ENCODE data around the gene TSPAN17. TPM values are rescaled to one million over a fixed set of nuclear protein-coding genes. Genes with fewer than 3 reads are reported as not detected.
"Not testable (repeated sequence)": the region's sequence is repeated elsewhere in the genome, so short reads cannot be mapped to it uniquely, and the experiment has no call there.

Gene TSPAN17
- total RNA-seq, 1 donor from 2014 or later = 14.7 TPM

GRCh38 chr5:176679365-176680225, 32.3 kb downstream of the TSPAN17 start:
- no peak for DNase-seq (ENCODE audit: low spot score)

GRCh38 chr5:176680226-176680563, 32.9 kb downstream of the TSPAN17 start:
- DNase-seq (ENCODE audit: low spot score) = no peak

GRCh38 chr5:176682016-176682531, 34.8 kb downstream of the TSPAN17 start:
- DNase-seq (ENCODE audit: low spot score) = no peak

DNA sequence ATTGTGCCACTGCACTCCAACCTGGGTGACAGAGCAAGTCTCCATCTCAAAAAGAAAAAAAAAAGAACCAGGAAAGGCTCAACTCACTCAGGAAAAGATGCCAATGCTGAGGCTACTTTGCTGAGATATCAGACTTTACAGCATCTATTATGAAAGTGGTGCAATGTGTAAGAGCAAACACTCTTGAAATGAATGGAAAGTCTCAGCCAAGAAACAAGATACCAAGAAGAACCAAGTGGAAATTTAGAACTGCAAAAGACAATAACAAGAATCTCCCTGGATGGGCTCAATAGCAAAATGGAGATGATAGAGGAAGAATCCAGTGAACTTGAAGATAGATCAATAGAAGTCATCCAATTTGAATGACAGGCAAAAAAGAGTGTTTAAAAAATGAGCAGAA, 37.7 kb downstream of the TSPAN17 start:
- DNase-seq (ENCODE audit: low spot score) = no peak

- no peak for DNase-seq (ENCODE audit: low spot score)
Measured at GRCh38 chr5:176687247-176687646, 40.0 kb downstream of the TSPAN17 start.

- no peak for DNase-seq (ENCODE audit: low spot score)
Measured at GRCh38 chr5:176687881-176688280, 40.6 kb downstream of the TSPAN17 start.

DNA sequence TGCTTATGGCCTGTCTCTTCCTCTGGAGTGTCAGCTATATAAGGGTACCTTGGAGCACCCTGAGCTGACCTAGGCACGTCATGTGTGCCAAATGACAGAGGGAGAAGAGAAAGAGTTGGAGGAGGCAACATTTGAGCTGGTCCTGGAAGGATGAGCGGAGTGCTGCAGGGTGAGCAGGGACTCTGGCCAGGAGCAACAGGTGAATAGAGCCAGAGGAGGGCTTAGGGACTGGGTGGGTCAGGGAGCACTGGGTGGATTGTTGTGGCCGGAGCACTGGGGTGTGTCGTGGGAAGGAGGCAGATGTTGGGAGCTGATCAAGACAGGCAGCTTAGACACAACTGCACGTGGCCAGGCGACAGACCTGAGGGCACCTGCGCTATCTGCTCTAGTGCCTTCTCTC, 43.6 kb downstream of the TSPAN17 start:
- DNase-seq (ENCODE audit: low spot score) = no peak

DNA sequence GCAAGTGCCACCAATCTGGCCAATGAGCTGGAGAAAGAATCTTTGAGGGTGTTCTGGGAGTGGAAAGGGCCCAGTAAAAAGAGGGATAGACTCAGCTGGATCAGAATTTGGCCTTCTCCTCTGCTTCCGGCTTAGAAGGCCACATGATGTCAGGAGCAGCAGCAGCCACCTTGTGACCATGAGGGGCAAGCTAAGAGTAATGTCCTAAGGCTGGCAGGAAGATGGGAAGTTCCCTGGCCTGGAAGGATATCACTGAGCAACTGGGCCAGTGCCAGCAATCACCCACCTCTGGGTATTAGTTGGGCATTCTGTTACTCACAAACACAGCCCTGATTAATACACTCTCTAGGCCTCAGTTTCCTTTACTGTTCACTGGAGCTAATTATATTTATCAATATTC, 44.2 kb downstream of the TSPAN17 start:
- DNase-seq (ENCODE audit: low spot score) = no peak

- no peak for DNase-seq (ENCODE audit: low spot score)
Measured at GRCh38 chr5:176692326-176692725, 45.0 kb downstream of the TSPAN17 start.

DNA sequence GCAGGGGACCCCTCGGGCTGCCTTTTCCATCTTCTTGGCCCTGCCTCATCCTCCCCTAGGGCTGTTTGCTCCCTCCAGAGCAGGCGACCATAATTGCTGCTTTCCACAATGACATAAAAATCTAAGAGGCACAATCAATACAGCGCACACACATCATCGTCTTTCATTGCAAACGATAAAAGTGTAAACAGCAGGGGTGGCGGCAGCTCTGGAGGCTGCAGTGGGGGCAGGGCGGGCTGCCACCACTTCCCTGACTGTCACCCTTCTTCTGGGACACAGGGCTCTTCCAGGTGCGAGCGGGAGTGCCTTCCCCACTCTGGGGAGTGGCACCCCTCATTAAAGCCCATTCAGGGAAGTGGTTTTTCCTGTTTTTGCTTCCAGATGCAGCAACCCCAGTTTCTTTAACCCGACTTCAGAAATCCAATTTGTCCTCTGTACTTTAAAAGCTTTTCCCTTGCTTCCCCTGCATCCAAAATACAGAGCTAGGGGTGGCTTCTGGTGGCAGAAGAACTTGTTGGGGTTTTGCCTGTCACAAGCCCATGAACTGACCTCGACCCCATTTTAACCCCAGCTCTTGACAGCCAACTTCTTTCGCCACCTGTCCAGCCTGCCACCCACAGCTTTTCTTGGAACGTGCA, 45.7 kb downstream of the TSPAN17 start:
- DNase-seq (ENCODE audit: low spot score) = no peak

GRCh38 chr5:176693477-176693851, 46.2 kb downstream of the TSPAN17 start:
- DNase-seq (ENCODE audit: low spot score) = no peak

DNA sequence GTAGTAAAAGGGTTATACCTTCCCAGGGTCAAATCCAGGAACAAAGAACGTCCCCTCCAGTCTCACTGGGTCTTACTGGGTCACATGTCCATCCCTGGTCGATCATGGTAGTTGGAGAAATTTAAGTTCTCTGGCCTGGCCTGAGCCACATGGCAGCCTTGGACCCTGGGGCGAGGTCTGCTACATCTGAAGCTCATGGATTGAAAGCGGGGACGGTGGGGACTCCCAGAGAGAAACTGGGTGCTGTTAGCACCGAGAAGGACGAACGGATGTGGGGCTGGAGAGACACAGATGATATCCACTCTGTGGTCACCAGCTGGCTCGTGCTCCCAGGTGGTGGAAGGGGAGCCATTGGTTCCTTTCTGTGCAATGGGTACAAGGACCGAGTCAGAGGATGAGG, 46.9 kb downstream of the TSPAN17 start:
- DNase-seq (ENCODE audit: low spot score) = no peak

DNA sequence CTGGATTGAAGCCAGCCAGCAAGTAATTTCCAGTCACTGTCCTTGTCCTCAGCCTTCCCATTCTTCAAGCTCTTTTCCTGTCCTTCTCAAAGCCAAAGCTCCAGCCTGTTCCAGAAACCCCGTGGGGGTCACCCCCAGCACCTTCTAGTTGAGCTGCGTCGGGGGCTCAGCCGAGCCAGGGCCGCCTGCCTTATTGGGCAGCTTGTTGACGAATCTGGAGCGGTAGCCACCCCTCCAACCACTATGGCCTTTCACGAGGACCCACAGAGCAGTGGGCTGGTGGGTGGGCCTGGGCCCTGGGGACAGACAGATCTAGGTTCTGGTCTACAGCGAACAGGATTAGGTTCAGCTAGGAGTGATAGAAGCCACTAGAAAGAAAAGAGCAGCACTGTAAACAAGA, 47.3 kb downstream of the TSPAN17 start:
- DNase-seq (ENCODE audit: low spot score) = no peak

DNA sequence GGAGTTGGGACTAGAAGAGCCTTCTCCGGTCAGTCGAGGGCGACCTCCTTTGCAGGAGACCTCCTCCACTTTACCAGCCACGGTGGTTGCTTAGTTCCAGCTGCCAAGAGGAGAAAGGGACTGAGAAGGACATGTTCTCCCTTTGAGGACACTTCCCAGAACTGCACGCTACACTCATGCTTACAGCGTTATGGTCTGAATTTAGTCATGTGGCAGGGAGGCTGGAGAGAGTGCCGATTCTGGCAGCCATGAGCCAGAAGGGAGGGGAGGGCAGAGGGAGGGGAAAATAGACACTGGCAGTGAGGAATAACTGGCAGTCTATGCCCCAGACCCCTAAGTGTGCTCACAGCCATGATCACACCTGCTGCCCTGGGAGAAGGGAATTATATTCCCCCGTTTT, 47.8 kb downstream of the TSPAN17 start:
- DNase-seq (ENCODE audit: low spot score) = no peak

GRCh38 chr5:176697267-176697933, 50.1 kb downstream of the TSPAN17 start:
- DNase-seq (ENCODE audit: low spot score) = no peak

DNA sequence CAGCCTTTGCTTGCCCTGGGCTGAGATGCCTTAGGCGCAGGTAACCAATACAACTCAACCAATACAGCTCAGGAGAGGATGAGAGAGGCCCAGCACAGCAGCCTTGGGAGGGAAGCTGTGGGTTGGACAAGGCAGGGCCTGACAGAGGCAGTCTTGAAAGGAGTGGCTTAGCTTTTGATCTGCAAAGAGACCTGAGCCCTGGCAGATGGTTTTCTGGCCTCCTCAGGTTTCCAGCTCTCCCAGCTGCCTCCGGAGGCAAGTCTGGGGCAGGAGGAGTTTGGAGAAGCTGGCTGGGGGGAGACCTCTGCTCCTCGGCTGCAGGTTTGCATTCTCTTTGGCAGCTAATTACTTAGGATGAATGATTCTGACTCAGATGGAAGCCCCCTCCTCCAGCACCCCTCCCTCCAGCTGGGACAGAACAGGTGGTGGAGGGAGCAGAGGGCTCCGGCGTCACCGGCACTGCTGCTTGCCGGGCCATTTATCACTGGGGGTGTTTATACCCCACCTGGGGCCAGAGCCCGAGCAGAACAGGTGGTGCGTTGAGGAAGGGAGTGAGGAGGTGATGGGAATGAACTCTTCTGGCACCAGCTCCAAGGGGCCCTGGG, 50.8 kb downstream of the TSPAN17 start:
- peak; percentile 10 for DNase-seq (ENCODE audit: low spot score)

DNA sequence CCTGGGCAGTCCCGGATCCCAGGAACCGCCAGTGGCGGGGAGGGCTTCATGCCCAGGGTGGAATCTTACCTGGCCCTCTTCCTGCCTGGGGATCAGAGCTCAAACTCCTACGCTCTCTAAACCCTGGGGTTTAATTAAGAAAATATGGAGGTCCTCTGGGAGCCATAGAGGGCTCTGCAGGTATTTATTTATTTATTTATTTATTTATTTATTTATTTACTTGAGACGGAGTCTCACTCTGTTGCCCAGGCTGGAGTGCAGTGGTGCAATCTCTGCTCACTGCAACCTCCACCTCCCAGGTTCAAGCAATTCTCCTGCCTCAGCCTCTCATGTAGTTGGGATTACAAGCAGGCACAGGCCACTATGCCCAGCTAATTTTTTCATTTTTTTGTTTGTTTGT, 52.2 kb downstream of the TSPAN17 start:
- not testable (repeated sequence) for DNase-seq (ENCODE audit: low spot score)

DNA sequence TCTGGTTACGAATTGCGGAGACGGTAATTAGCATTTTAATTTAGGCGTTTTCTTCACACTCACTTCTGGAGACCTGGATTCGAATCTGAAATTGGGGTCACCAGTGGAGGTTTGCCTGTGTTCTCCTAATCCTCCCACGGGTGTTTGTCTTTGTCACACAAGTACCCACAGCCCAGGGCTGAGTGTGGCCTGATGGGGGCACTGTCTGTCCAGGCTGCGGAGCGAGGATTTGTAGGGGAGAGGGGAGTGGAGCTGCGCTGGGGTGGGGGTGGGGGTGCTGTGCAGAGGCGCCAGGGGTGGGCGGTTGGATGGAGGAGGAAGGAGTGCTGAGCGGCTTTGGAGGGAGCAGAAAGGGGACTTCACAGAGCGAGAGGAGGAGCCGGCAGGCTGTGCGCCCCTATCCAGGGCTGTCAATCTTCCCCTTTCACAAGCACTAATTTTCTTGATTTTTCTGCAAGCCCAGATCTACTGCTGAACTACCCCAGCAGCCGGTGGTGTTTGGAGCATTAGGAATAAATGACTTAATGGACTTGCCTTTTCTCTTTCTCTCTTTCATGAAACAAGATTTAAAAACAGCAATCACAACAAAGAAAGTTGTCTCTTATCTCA, 53.1 kb downstream of the TSPAN17 start:
- no peak for DNase-seq (ENCODE audit: low spot score)

GRCh38 chr5:176702671-176703641, 55.7 kb downstream of the TSPAN17 start:
- no peak for DNase-seq (ENCODE audit: low spot score)

- DNase-seq (ENCODE audit: low spot score) = no peak
Measured at GRCh38 chr5:176703857-176704256, 56.6 kb downstream of the TSPAN17 start.

DNA sequence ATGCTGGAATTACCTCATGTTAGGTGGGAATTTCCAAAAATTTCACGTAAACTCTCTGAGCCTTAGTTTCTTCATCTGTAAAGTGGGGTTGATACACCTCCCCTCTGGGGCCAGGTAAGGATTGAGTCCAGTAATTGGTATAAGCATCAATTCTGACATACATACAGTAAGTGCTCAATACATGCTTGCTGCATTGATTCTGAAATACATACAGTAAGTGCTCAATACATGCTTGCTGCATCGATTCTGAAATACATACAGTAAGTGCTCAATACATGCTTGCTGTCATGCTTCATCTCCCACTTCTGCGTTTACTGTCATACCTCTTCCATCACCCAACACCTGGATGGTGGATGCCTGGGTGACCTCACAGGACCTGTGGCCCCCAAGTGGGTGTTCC, 57.1 kb downstream of the TSPAN17 start:
- no peak for DNase-seq (ENCODE audit: low spot score)

Measured in umbilical cord (tissue), 2 donors.